Limb (tissue), 2 donors: Measurements from ENCODE around the gene POLD1.
"Not testable (repeated sequence)": the region's sequence is repeated elsewhere in the genome, so short reads cannot be mapped to it uniquely, and the experiment has no call there.

Experiments
- DNase-seq, 2 donors: peaks; one replicate each; pipeline ENCODE4 v3.0.0-alpha.2; 2016; ENCODE audit errors: extremely low spot score in 2 of 2

The POLD1 gene

DNA sequence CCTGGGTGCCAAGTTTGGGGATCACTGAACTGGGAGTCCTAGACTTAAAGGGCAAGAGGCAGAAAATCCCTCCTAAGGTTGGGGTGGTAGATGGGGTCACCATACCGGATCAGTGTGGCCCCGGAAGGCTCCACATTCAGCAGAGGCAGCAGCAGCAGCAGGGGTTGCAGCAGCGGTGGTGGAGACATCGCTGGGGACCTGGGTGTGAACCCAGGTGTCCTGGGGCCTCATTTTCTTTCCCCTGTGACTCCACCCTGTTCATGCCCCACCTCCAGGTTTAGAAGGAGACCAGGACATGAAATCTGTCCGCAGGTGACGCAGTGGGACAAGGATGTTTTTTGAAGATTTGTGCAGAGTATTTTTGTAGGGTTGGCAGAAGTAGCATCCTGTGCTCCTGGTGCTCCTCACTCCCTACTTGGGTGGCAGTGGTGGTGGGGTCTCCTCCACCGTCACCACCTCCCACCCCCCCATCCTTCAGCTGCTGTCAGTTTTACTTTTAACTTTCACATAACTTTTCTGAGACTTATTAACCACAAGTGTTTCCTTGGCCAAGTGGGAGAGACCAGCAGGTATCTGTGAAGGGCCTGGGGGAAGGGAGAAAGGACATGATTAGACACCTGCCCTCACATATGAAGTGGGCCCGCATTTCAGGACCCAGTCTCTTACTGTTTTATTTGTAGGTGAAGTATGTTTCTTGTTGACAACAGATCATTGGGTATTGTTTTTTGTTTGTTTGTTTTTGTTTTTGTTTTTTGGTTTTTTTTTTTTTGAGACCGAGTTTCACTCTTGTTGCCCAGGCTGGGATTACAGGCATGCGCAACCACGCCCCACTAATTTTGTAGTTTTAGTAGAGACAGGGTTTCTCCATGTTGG lies 18.5 kb upstream of the POLD1 start, which contains the start of gene NAPSA:
Gene NAPSA (minus strand): TSS at position 206 of the 873 bp plus-strand sequence. CDS start 18 bp downstream, at position 188.
- no peak for DNase-seq

- DNase-seq: peak; percentile 79 to 91
Measured at GRCh38 chr19:50368649-50369570, 15.2 kb upstream of the POLD1 start.

DNA sequence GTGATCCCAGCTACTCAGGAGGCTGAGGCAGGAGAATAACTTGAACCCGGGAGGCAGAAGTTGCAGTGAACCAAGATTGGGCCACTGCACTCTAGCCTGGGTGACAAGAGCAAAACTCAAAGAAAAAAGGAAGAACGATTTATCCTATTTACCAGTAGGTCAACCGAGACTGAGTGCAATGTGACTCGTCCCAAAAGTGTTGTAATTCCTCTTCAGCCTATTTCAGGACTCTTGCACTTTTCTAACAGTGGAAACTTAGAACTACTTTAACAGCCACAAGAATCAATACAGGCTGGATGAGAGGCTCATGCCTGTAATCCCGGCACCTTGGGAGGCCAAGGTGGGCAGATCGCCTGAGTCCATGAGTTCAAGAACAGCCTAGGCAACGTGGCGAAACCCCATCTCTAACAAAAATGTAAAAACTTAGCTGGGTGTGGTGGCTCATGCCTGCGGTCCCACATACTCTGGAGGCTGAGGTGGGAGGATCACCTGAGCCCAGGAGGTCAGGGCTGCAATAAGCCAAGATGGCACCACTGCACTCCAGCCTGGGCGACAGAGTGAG lies 12.2 kb upstream of the POLD1 start:
- DNase-seq: no peak

GRCh38 chr19:50376166-50377050 lies 7.7 kb upstream of the POLD1 start, which contains the start of gene NR1H2:
Gene NR1H2, plus strand, starts transcription at chr19:50376457. Its CDS starts 1,149 bp downstream, at chr19:50377606.
- DNase-seq: peak; percentile 96 to 97

- peak in 1 of 2 donors; percentile 58 for DNase-seq
Measured at GRCh38 chr19:50377051-50377461, 7.1 kb upstream of the POLD1 start.

- peak in 1 of 2 donors; percentile 33 for DNase-seq
Measured at GRCh38 chr19:50377517-50377916, 6.6 kb upstream of the POLD1 start.

GRCh38 chr19:50378169-50378862 lies 5.8 kb upstream of the POLD1 start:
- DNase-seq: no peak

DNA sequence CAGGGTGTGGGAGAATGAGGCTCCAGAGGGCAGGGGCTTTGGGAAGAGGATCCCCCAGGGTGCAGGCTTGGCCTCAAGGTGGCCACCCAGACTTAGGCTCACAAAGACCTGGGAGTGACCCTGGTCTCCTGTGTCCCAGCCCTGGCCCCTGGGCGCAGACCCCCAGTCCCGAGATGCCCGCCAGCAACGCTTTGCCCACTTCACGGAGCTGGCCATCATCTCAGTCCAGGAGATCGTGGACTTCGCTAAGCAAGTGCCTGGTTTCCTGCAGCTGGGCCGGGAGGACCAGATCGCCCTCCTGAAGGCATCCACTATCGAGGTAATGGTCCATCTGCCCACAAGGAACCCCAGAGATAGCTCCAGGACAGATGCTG lies 5.3 kb upstream of the POLD1 start:
- no peak for DNase-seq

DNA sequence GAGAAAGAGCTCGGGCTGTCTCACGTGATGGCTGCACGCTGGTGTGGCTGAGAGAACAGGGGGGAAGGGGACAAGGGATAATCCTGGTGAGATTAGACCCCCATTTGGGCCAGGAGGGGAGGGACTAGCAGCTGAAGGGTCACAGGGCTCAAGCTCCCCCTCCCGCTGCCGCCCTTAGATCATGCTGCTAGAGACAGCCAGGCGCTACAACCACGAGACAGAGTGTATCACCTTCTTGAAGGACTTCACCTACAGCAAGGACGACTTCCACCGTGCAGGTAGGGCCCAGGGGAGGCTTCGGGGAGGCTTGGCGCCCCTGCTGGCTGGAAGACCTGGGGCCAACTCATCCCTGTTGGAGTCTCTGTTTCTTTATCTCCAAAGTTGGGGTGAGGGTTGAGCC lies 4.5 kb upstream of the POLD1 start:
- DNase-seq: no peak

DNA sequence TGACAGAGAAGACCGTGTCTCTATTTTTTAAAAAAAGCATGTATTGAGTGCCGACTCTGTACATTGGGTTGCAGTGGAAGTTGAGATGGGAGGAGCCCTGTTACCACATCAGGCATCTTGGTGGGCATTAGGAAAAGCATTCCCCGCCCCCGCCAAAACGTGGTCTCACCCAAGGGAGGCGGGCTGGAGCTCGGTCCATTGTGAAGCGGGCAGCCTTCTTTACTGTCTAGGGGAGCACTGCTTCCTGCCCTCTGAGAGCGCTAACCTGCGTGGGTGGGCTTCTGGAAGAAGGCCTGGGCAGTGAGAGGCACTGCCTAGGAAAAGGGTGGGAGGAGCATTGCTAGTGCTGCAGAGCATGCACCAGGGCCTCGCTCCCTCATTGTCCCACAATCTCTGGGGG lies 4.0 kb upstream of the POLD1 start:
- DNase-seq: no peak

GRCh38 chr19:50380751-50381151 lies 3.4 kb upstream of the POLD1 start:
- no peak for DNase-seq

- DNase-seq: no peak
Measured at GRCh38 chr19:50381881-50382729, 2.0 kb upstream of the POLD1 start.

- DNase-seq: peak in 1 of 2 donors; percentile 7
Measured at GRCh38 chr19:50383001-50383851, 921 bp upstream of the POLD1 start.

DNA sequence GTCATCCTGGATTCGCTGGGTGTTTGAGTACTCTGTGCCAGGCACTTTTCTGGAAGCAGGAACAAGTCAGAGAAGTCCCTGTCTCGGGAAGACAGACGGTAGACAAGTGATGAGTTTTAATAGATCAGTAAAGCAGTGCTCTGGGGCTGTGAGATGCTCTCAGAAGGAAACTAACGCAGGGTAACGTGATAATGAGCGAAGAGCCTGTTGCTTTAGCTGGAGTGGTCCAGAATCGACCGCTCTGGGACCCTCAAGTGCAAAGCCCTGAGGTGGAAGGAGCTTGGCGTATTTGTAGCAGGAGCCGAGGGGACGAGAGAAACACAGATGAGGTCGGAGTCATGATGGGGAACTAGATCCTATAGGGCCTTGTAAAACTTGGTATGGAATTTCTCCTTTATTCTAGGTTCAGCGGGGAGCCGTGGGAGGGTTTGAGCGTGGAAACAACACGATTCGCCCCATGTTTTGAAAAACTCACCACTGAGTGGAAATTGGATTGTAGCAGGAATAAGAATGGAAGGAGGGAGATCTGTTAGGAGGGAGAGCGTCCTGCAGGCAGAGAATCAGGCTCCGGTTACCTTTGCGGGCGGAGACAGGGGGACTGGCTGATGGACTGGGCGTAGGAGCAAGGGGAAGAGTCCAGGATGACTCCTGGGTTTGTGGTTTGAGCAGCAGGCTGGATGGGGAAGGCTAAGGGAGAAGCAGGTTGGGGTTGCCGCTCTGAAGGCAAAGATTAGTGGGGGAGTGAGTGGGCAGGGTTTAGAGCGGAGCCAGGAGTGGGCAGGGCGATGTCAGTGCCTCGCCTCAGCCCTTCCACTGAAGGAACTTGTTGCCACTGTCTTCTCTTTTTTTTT lies 763 bp downstream of the POLD1 start:
- DNase-seq: no peak

- no peak for DNase-seq
Measured at GRCh38 chr19:50387176-50387867, 3.2 kb downstream of the POLD1 start.

GRCh38 chr19:50387868-50388245 lies 3.7 kb downstream of the POLD1 start:
- DNase-seq: no peak

DNA sequence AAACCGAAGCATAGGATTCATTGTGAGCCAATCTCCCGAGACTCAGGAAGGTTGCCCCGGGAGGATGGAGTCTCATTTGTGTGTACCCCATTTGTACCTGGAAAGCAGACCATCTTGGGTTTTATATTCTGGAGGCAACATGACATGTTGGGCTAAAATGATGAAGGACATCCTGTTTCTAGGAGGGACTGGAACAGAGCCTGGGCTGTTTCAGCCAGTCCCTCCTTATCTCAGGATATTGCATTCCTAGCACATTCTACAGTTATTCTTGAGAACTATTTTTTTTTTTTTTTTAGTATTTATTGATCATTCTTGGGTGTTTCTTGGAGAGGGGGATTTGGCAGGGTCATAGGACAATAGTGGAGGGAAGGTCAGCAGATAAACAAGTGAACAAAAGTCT lies 6.1 kb downstream of the POLD1 start:
- DNase-seq: not testable (repeated sequence)
